MM.1S (cell line): Measurements from ENCODE around the gene MED13L.

ENCODE experiments used
- DNase-seq: peaks from one replicate; pipeline ENCODE4 v3.0.0-alpha.2; 2015
- H2AFZ ChIP-seq: fragments of 300-600 bp; sonication (generic); 2 replicates; pipeline ENCODE4 v1.6.0; 2016; ENCODE audit warnings: antibody characterized with exemption, low read length
- H3F3A ChIP-seq: fragments of 300-600 bp; sonication (generic); 2 replicates; pipeline ENCODE4 v1.6.1; 2016; ENCODE audit warnings: mild to moderate bottlenecking, antibody characterized with exemption, low read length, moderate library complexity, mixed read lengths; ENCODE audit not compliant: insufficient read depth
- H3K27ac ChIP-seq: fragments of 300-600 bp; sonication (generic); 2 replicates; pipeline ENCODE4 v1.5.1; 2016; ENCODE audit warnings: mild to moderate bottlenecking, low read length
- H3K27me3 ChIP-seq: fragments of 300-600 bp; sonication (generic); replicated peaks from 2 replicates; pipeline ENCODE4 v1.6.0; 2016; ENCODE audit warnings: low read length; ENCODE audit not compliant: insufficient read depth
- H3K36me3 ChIP-seq: fragments of 300-600 bp; sonication (generic); replicated peaks from 2 replicates; pipeline ENCODE4 v1.6.1; 2016; ENCODE audit warnings: mild to moderate bottlenecking, low read length, mixed read lengths; ENCODE audit not compliant: insufficient read depth
- H3K4me1 ChIP-seq: fragments of 300-600 bp; sonication (generic); 2 replicates; pipeline ENCODE4 v1.6.1; 2016; ENCODE audit warnings: low read length, mixed read lengths
- H3K4me2 ChIP-seq: fragments of 300-600 bp; sonication (generic); 2 replicates; pipeline ENCODE4 v1.6.0; 2016; ENCODE audit warnings: low read depth, low read length
- H3K4me3 ChIP-seq: fragments of 300-600 bp; sonication (generic); 2 replicates; pipeline ENCODE4 v1.5.1; 2016; ENCODE audit warnings: low read length, mixed read lengths
- H3K79me2 ChIP-seq: fragments of 300-600 bp; sonication (generic); 2 replicates; pipeline ENCODE4 v1.6.1; 2016; ENCODE audit warnings: mixed run types, low read length, mixed read lengths
- H3K9ac ChIP-seq: fragments of 300-600 bp; sonication (generic); 2 replicates; pipeline ENCODE4 v1.6.1; 2016; ENCODE audit warnings: low read length, mixed read lengths
- H3K9me2 ChIP-seq: fragments of 300-600 bp; sonication (generic); replicated peaks from 2 replicates; pipeline ENCODE4 v1.6.1; 2016; ENCODE audit warnings: mild to moderate bottlenecking, low read length, mixed read lengths; ENCODE audit not compliant: insufficient read depth
- H3K9me3 ChIP-seq: fragments of 300-600 bp; sonication (generic); replicated peaks from 2 replicates; pipeline ENCODE4 v1.6.1; 2016; ENCODE audit warnings: mild to moderate bottlenecking, low read length, mixed read lengths; ENCODE audit not compliant: insufficient read depth
- H4K20me1 ChIP-seq: fragments of 300-600 bp; sonication (generic); 2 replicates; pipeline ENCODE4 v1.6.1; 2016; ENCODE audit warnings: mild to moderate bottlenecking, low read length, moderate library complexity, mixed read lengths; ENCODE audit not compliant: insufficient read depth
- EZH2 ChIP-seq: fragments of 300-600 bp; sonication (generic); optimal IDR thresholded peaks from 2 replicates; pipeline ENCODE3; 2017; ENCODE audit warnings: low read depth, mild to moderate bottlenecking, antibody characterized with exemption, low read length, mixed read lengths
- EZH2phosphoT487 ChIP-seq: fragments of 300-600 bp; sonication (generic); IDR thresholded peaks from 2 replicates; pipeline ENCODE4 v1.6.1; 2018; ENCODE audit warnings: antibody characterized with exemption, low read length
- TF ChIP-seq, protein P1 (sequence below): fragments of 300-600 bp; sonication (generic); IDR thresholded peaks from 2 replicates; pipeline ENCODE4 v1.5.1; 2016; ENCODE audit warnings: antibody characterized with exemption, low read length, mixed read lengths

The MED13L gene

DNA sequence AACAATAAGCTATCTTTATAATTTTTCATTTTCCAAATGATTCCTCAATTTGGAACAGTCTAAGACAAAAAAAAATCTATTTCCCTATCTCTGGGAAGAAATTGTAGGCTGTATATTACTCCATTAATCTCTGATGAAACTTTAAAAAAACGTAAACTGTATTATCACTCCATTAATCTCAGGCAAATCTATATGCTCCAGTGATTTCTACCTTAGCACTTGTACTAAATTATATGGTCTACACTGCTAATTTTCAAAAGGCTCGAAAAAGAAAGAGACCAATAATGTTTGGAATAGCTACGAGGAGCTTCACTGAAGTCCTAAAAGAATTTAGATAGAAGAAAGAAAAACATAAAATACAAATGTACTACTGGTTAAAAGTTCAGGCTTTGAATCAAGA lies 19.7 kb downstream of the MED13L start:
- Histone ChIP-seq H3K4me2 (no peak overlapping the region), H3K27ac (no peak overlapping the region), H3K4me1 (0 out of 2 replicates have a peak, but pooled peaks cover 4% of the 10 kb centered on the region)

DNA sequence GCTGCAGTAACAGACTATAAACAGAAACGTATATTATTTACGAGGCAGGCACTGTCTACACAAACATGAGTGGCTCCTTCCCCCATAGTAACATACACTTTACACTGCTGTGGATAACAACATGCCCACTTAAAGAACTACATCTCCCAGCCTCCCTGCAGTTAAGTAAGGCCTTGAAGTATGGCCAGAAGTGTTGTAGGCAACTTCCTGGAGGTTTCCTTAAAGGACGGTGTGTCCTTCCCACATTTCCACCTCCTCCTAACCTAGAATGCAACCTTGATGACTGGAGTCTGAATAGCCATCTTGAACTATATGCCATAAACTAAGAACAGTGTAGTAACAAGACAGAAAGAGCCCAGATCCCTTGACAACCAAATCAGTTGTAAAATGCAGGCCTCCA lies 20.3 kb downstream of the MED13L start:
- Histone ChIP-seq H4K20me1 (peaks cover 44% of the 10 kb centered on the region), H2AFZ (no peak overlapping the region), H3K27ac (no peak overlapping the region), H3K4me1 (0 out of 2 replicates have a peak, but pooled peaks cover 4% of the 10 kb centered on the region), H3K27me3 (no peaks in the 10 kb centered on the region), H3K36me3 (no peaks in the 10 kb centered on the region), H3K9me2 (no peaks in the 10 kb centered on the region), H3K9ac (no peak overlapping the region), H3K4me2 (no peak overlapping the region), H3K79me2 (peaks cover 99% of the 10 kb centered on the region), H3F3A (no peaks in the 10 kb centered on the region), H3K9me3 (no peaks in the 10 kb centered on the region), H3K4me3 (no peak overlapping the region)
- no peak for TF ChIP-seq EZH2phosphoT487
- DNase-seq = no peak

More for the DNA sequence above, 19.7 kb downstream of the MED13L start:
- Histone ChIP-seq H3K9me2 (no peaks in the 10 kb centered on the region), H3K4me3 (no peak overlapping the region), H3F3A (no peaks in the 10 kb centered on the region), H3K79me2 (peaks cover 99% of the 10 kb centered on the region), H2AFZ (no peak overlapping the region), H3K9ac (no peak overlapping the region), H3K36me3 (no peaks in the 10 kb centered on the region), H3K27me3 (no peaks in the 10 kb centered on the region), H3K9me3 (no peaks in the 10 kb centered on the region), H4K20me1 (peaks cover 50% of the 10 kb centered on the region)
- no peak for DNase-seq
- TF ChIP-seq EZH2 (no peak), EZH2phosphoT487 (no peak)
- TF ChIP-seq, protein P1, sequence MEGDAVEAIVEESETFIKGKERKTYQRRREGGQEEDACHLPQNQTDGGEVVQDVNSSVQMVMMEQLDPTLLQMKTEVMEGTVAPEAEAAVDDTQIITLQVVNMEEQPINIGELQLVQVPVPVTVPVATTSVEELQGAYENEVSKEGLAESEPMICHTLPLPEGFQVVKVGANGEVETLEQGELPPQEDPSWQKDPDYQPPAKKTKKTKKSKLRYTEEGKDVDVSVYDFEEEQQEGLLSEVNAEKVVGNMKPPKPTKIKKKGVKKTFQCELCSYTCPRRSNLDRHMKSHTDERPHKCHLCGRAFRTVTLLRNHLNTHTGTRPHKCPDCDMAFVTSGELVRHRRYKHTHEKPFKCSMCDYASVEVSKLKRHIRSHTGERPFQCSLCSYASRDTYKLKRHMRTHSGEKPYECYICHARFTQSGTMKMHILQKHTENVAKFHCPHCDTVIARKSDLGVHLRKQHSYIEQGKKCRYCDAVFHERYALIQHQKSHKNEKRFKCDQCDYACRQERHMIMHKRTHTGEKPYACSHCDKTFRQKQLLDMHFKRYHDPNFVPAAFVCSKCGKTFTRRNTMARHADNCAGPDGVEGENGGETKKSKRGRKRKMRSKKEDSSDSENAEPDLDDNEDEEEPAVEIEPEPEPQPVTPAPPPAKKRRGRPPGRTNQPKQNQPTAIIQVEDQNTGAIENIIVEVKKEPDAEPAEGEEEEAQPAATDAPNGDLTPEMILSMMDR = no peak

DNA sequence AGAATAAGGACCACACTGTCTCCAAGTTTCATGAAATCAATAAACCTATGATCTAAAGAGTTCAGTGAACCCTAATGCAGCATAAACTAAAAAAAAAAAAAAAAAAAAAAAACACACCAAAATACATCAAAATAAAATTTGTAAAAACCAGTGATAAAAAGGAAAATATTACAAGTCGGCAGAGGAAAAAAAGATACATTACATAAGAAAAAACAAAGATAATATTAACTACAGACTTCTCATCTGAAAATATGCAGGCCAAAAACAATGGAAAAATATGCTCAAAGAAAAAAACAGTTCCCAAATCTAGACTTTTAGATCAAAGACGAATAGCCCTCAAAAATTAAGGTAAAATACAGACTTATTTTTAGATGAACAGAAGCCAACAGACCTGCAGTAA lies 27.6 kb downstream of the MED13L start:
- Histone ChIP-seq H4K20me1 (peaks cover 23% of the 10 kb centered on the region), H3F3A (no peaks in the 10 kb centered on the region), H3K36me3 (no peaks in the 10 kb centered on the region), H3K27ac (no peak overlapping the region), H3K4me3 (no peak overlapping the region), H3K79me2 (peaks cover 94% of the 10 kb centered on the region), H3K9me3 (no peaks in the 10 kb centered on the region), H3K27me3 (no peaks in the 10 kb centered on the region), H3K9me2 (no peaks in the 10 kb centered on the region), H3K4me2 (no peak overlapping the region), H3K9ac (no peak overlapping the region), H2AFZ (no peak overlapping the region), H3K4me1 (peaks cover 10% of the 10 kb centered on the region; the same call in 1 of the 2 replicates)
- no peak for DNase-seq
- TF ChIP-seq EZH2phosphoT487 (no peak), EZH2 (no peak)
- TF ChIP-seq, protein P1 = no peak

DNA sequence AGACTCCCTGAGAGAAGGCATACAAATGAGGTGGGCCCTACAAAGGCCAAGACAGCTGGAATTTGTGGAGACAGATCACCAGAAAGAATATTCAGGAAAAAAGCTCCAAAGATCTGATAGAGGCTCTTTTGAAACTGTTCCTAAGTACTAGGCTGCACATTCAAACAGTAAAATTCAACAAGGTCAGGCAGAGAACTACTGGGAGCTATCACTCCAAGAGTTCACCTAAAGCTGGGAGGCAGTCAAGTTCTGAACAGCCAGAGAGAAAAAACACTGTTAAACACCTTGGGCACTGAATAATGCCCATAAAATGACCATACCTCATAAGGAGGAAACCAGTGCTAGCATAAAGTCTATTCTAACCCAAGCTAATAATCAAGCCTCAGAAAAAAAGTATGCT lies 28.6 kb downstream of the MED13L start:
- Histone ChIP-seq H3K4me2 (no peak overlapping the region), H2AFZ (no peak overlapping the region), H3K27me3 (no peaks in the 10 kb centered on the region), H3F3A (no peaks in the 10 kb centered on the region), H3K4me3 (no peak overlapping the region), H4K20me1 (peaks cover 33% of the 10 kb centered on the region), H3K9me3 (no peaks in the 10 kb centered on the region), H3K4me1 (peaks cover 10% of the 10 kb centered on the region; the same call in 1 of the 2 replicates), H3K79me2 (peaks cover 94% of the 10 kb centered on the region), H3K27ac (no peak overlapping the region), H3K9ac (no peak overlapping the region), H3K36me3 (no peaks in the 10 kb centered on the region), H3K9me2 (no peaks in the 10 kb centered on the region)
- DNase-seq = no peak
- TF ChIP-seq EZH2phosphoT487 (no peak), EZH2 (no peak)
- TF ChIP-seq, protein P1 = no peak
